Myocyte (in vitro differentiated cells): ENCODE measurements around the gene OR2AK2. TPM values are rescaled to one million over a fixed set of nuclear protein-coding genes. Genes with fewer than 3 reads are reported as not detected.

ENCODE experiments used
- total RNA-seq: library from RNA; depleted of rRNA; stranded (reverse); fragments of >200 nt; gene quantifications from 2 replicates; pipeline ENCODE4 v1.2.3, GENCODE V29; 2014

The OR2AK2 gene
- total RNA-seq, 1 donor from 2014 or later: not detected

Other genes starting within 250 kb of the OR2AK2 start
- not detected in 2 replicates for gene OR6F1, start 248.6 kb upstream of the OR2AK2 start, total RNA-seq
- not detected in 2 replicates for gene OR14K1, start 226.6 kb upstream of the OR2AK2 start, total RNA-seq
- gene OR14A2, start 217.1 kb upstream of the OR2AK2 start, total RNA-seq: not detected in 2 replicates
- not detected in 2 replicates for gene OR1C1, start 204.7 kb upstream of the OR2AK2 start, total RNA-seq
- gene OR14A16, start 141.1 kb upstream of the OR2AK2 start, total RNA-seq: not detected in 2 replicates
- not detected in 2 replicates for gene OR11L1, start 123.3 kb upstream of the OR2AK2 start, total RNA-seq
- gene TRIM58, start 108.0 kb upstream of the OR2AK2 start, total RNA-seq: not detected in 2 replicates
- not detected in 2 replicates for gene OR2W3, start 69.6 kb upstream of the OR2AK2 start, total RNA-seq
- gene OR2T8, start 45.0 kb upstream of the OR2AK2 start, total RNA-seq: not detected in 2 replicates
- not detected in 2 replicates for gene OR2AJ1, start 40.3 kb upstream of the OR2AK2 start, total RNA-seq
- not detected in 2 replicates for gene OR2L8, start 16.4 kb upstream of the OR2AK2 start, total RNA-seq
- not detected in 2 replicates for gene OR2L5, start 48.4 kb downstream of the OR2AK2 start, total RNA-seq
- gene OR2L2, start 64.8 kb downstream of the OR2AK2 start, total RNA-seq: not detected in 2 replicates
- not detected in 2 replicates for gene OR2L3, start 81.6 kb downstream of the OR2AK2 start, total RNA-seq
- not detected in 2 replicates for gene OR2L13, start 130.0 kb downstream of the OR2AK2 start, total RNA-seq
- not detected in 2 replicates for gene OR2M5, start 179.9 kb downstream of the OR2AK2 start, total RNA-seq
- gene OR2M2, start 209.6 kb downstream of the OR2AK2 start, total RNA-seq: not detected in 2 replicates
- gene OR2M3, start 232.0 kb downstream of the OR2AK2 start, total RNA-seq: not detected in 2 replicates